Activated naive CD8-positive, alpha-beta T cell treated with anti-CD3 and anti-CD28 coated beads, Interleukin-2, amount 10 ng/mL, durations not matched to agents 7 days and 5 days (primary cell): Measurements from ENCODE around the gene LUC7L. TPM values are rescaled to one million over a fixed set of nuclear protein-coding genes. Genes with fewer than 3 reads are reported as not detected.
"Not testable (repeated sequence)": the region's sequence is repeated elsewhere in the genome, so short reads cannot be mapped to it uniquely, and the experiment has no call there.

ENCODE experiments used
- ATAC-seq: fragments of 150-1000 bp; cut with Tn5 transposase; one replicate; pipeline ENCODE4 v1.10.0; 2021; ENCODE audit warnings: low read depth, moderate library complexity
- POLR2A ChIA-PET: fragments of 350-600 bp; sonication (Branson Sonifier 250); formaldehyde crosslinking; loops from one replicate; lab custom pipeline; 2021; ENCODE audit warnings: antibody characterized with exemption; lab: Charles Lee
- DNase-seq: peaks from one replicate; pipeline ENCODE4 v3.0.0; 2021
- H3K27ac Mint-ChIP-seq: one replicate; pipeline ENCODE4 v1.8.0; 2022; ENCODE audit warnings: mild to moderate bottlenecking, mixed read lengths
- H3K27me3 Mint-ChIP-seq: one replicate; pipeline ENCODE4 v1.8.0; 2022; ENCODE audit warnings: mild to moderate bottlenecking, moderate library complexity, mixed read lengths
- H3K36me3 Mint-ChIP-seq: one replicate; pipeline ENCODE4 v1.8.0; 2021; ENCODE audit warnings: mild to moderate bottlenecking, mixed read lengths
- H3K4me1 Mint-ChIP-seq: one replicate; pipeline ENCODE4 v1.8.0; 2021; ENCODE audit warnings: mixed read lengths
- H3K4me3 Mint-ChIP-seq: one replicate; pipeline ENCODE4 v1.8.0; 2022; ENCODE audit warnings: mild to moderate bottlenecking, moderate library complexity, mixed read lengths
- H3K9me3 Mint-ChIP-seq: one replicate; pipeline ENCODE4 v1.8.0; 2021; ENCODE audit warnings: mixed read lengths
- total RNA-seq, 2 experiments: library from RNA; stranded (reverse); gene quantifications; one replicate each; pipeline ENCODE4 v1.2.3, GENCODE V29; 2021

The LUC7L gene
- total RNA-seq, 2 experiments from 2014 or later, result 83.8 to 86.2 TPM

GRCh38 chr16:154217-155030 lies 74.8 kb downstream of the LUC7L start:
- H3K9me3 Mint-ChIP-seq, result no peaks in the 10 kb centered on the region
- peak; percentile 52 for DNase-seq
- POLR2A ChIA-PET, result no interaction called here
- H3K36me3 Mint-ChIP-seq, result no peaks in the 10 kb centered on the region
- H3K27me3 Mint-ChIP-seq, result peaks cover 31% of the 10 kb centered on the region
- H3K4me1 Mint-ChIP-seq, result peaks cover 5% of the 10 kb centered on the region
- ATAC-seq, result peak; percentile 27
- H3K27ac Mint-ChIP-seq, result no peak overlapping the region
- H3K4me3 Mint-ChIP-seq, result peak overlapping the region; percentile 78

GRCh38 chr16:153550-154216 lies 75.6 kb downstream of the LUC7L start:
- H3K36me3 Mint-ChIP-seq, DNase-seq, H3K4me3 Mint-ChIP-seq, H3K27ac Mint-ChIP-seq, POLR2A ChIA-PET, H3K9me3 Mint-ChIP-seq, H3K4me1 Mint-ChIP-seq: not testable (repeated sequence)
- peaks cover 35% of the 10 kb centered on the region for H3K27me3 Mint-ChIP-seq
- ATAC-seq, result peak; percentile 58

GRCh38 chr16:153129-153521 lies 76.1 kb downstream of the LUC7L start:
- H3K36me3 Mint-ChIP-seq, H3K4me1 Mint-ChIP-seq, ATAC-seq, H3K9me3 Mint-ChIP-seq, POLR2A ChIA-PET, DNase-seq, H3K27ac Mint-ChIP-seq: not testable (repeated sequence)
- Mint-ChIP-seq H3K27me3 (peaks cover 36% of the 10 kb centered on the region), H3K4me3 (peak overlapping the region; percentile 13)

- no peak within 1 kb of the TSS for H3K27ac Mint-ChIP-seq
- peaks cover 37% of the 10 kb centered on the region for H3K27me3 Mint-ChIP-seq
- H3K36me3 Mint-ChIP-seq, result no peaks in the 10 kb centered on the region
- H3K4me1 Mint-ChIP-seq, result peaks cover 5% of the 10 kb centered on the region
- POLR2A ChIA-PET, result no interaction called here
- no peaks in the 10 kb centered on the region for H3K9me3 Mint-ChIP-seq
- ATAC-seq (peak; percentile 9), DNase-seq (no peak)
- H3K4me3 Mint-ChIP-seq, result peak within 1 kb of the TSS; percentile 13
Observed at GRCh38 chr16:152141-153128, 76.8 kb downstream of the LUC7L start, which contains the start of gene HBZ. TSS of gene HBZ (plus strand) at chr16:152644. CDS start at chr16:152910, 266 bp downstream.

- H3K4me1 Mint-ChIP-seq, result no peaks in the 10 kb centered on the region
- H3K36me3 Mint-ChIP-seq, result no peaks in the 10 kb centered on the region
- no peak for ATAC-seq
- H3K27me3 Mint-ChIP-seq, result peaks cover 25% of the 10 kb centered on the region
- no peak overlapping the region for H3K4me3 Mint-ChIP-seq
- POLR2A ChIA-PET, result no interaction called here
- DNase-seq, result no peak
- H3K27ac Mint-ChIP-seq, result no peak overlapping the region
- H3K9me3 Mint-ChIP-seq, result no peaks in the 10 kb centered on the region
Observed at GRCh38 chr16:149024-149660, 80.1 kb downstream of the LUC7L start.

- Mint-ChIP-seq H3K9me3 (no peaks in the 10 kb centered on the region), H3K4me1 (no peaks in the 10 kb centered on the region), H3K27ac (no peak overlapping the region), H3K27me3 (peaks cover 24% of the 10 kb centered on the region), H3K36me3 (no peaks in the 10 kb centered on the region), H3K4me3 (no peak overlapping the region)
- ATAC-seq, result no peak
- POLR2A ChIA-PET, result no interaction called here
- no peak for DNase-seq
Observed at GRCh38 chr16:146646-147045, 82.6 kb downstream of the LUC7L start.

GRCh38 chr16:144797-145252 lies 84.4 kb downstream of the LUC7L start:
- Mint-ChIP-seq H3K4me1 (no peaks in the 10 kb centered on the region), H3K9me3 (no peaks in the 10 kb centered on the region), H3K27ac (no peak overlapping the region), H3K4me3 (no peak overlapping the region), H3K36me3 (no peaks in the 10 kb centered on the region), H3K27me3 (peaks cover 19% of the 10 kb centered on the region)
- POLR2A ChIA-PET, result no interaction called here
- ATAC-seq, result no peak
- DNase-seq, result no peak

GRCh38 chr16:143456-143855 lies 85.8 kb downstream of the LUC7L start:
- Mint-ChIP-seq H3K27ac (no peak overlapping the region), H3K36me3 (no peaks in the 10 kb centered on the region), H3K9me3 (no peaks in the 10 kb centered on the region), H3K4me3 (no peak overlapping the region), H3K27me3 (peaks cover 14% of the 10 kb centered on the region), H3K4me1 (peaks cover 1% of the 10 kb centered on the region)
- no peak for ATAC-seq
- no peak for DNase-seq
- POLR2A ChIA-PET, result no interaction called here

- Mint-ChIP-seq H3K4me1 (peaks cover 1% of the 10 kb centered on the region), H3K27me3 (peaks cover 10% of the 10 kb centered on the region), H3K27ac (no peak overlapping the region), H3K36me3 (no peaks in the 10 kb centered on the region), H3K9me3 (no peaks in the 10 kb centered on the region), H3K4me3 (no peak overlapping the region)
- DNase-seq, result no peak
- POLR2A ChIA-PET, result no interaction called here
- no peak for ATAC-seq
Observed at GRCh38 chr16:143047-143446, 86.2 kb downstream of the LUC7L start.

- Mint-ChIP-seq H3K27ac (no peak overlapping the region), H3K4me1 (peaks cover 1% of the 10 kb centered on the region), H3K4me3 (no peak overlapping the region), H3K27me3 (peaks cover 10% of the 10 kb centered on the region), H3K9me3 (no peaks in the 10 kb centered on the region), H3K36me3 (no peaks in the 10 kb centered on the region)
- no peak for ATAC-seq
- POLR2A ChIA-PET, result no interaction called here
- DNase-seq, result no peak
Observed at GRCh38 chr16:142405-142967, 86.8 kb downstream of the LUC7L start.

- DNase-seq, result no peak
- Mint-ChIP-seq H3K9me3 (no peaks in the 10 kb centered on the region), H3K4me1 (peaks cover 5% of the 10 kb centered on the region), H3K4me3 (no peak overlapping the region), H3K27ac (no peak overlapping the region), H3K36me3 (peaks cover 3% of the 10 kb centered on the region), H3K27me3 (peaks cover 6% of the 10 kb centered on the region)
- POLR2A ChIA-PET, result no interaction called here
- ATAC-seq, result no peak
Observed at GRCh38 chr16:140175-140857, 88.9 kb downstream of the LUC7L start.
